ENCODE measurements around the gene ANTXR1. TPM values are rescaled to one million over a fixed set of nuclear protein-coding genes. Genes with fewer than 3 reads are reported as not detected.

Gene ANTXR1
- total and polyA plus RNA-seq, 2 donors (not counting 1 experiment from before 2014, with no cell fraction given) = 44.6 to 101 TPM

DNA sequence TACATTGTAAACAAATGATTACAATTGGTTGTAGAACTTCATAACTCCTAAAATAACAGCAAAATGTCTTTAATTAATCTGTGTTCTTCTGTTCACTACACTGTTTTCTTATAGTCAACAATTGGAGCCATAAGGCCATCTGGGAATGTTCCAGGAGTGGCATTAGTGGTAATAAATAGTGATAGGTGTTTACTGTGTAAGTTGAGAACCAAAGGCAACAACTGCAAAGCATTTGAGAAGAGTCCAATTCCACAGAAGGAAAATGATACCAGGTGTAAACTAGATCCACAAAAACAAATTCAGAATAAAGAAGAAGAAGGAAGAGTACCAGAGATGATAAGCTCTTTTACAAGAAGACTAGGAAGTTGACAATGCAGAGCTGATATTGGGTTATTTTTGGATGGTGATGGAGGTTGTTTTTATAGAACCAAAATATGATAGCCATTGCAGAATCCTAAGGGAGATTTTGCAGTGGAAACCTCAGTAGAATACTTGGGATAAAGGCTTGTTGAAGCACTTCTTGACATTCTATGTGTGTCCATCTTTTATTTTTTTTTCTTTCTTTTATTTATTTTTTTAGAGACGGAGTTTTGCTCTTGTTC lies 52.9 kb downstream of the ANTXR1 start:
- no peaks in the 10 kb centered on the region for H3K27me3 ChIP-seq (ENCODE audit: control insufficient read depth, insufficient read depth, low read length)
- no peak overlapping the region for H3K27ac ChIP-seq (ENCODE audit: insufficient read depth, low read length)
- no peaks in the 10 kb centered on the region for H3K36me3 ChIP-seq (ENCODE audit: control insufficient read depth, insufficient read depth, low read length)
- H3K9ac ChIP-seq (ENCODE audit: insufficient read depth, low read length) = no peak overlapping the region
- H3K4me1 ChIP-seq (ENCODE audit: control insufficient read depth, extremely low read depth, insufficient read depth, low read length) = peaks cover 4% of the 10 kb centered on the region
- no peaks in the 10 kb centered on the region for H3K79me2 ChIP-seq (ENCODE audit: control insufficient read depth, insufficient read depth, low read length)
- no peak overlapping the region for H2AFZ ChIP-seq (ENCODE audit: low read length)
- no peak overlapping the region for H3K4me2 ChIP-seq (ENCODE audit: extremely low read depth, insufficient read depth, low read length)
- no peaks in the 10 kb centered on the region for H4K20me1 ChIP-seq (ENCODE audit: control insufficient read depth, extremely low read depth, insufficient read depth, low read length)
- no peak overlapping the region for H3K4me3 ChIP-seq (replicated peaks in 1 of 4; ENCODE audit: control extremely low read depth in 1 of 4, insufficient read depth in 1 of 4, low read depth in 3 of 4, low read length in 4 of 4)
- DNase-seq (ENCODE audit: low read depth in 2 of 2) = no peak
- TF ChIP-seq, protein P1, sequence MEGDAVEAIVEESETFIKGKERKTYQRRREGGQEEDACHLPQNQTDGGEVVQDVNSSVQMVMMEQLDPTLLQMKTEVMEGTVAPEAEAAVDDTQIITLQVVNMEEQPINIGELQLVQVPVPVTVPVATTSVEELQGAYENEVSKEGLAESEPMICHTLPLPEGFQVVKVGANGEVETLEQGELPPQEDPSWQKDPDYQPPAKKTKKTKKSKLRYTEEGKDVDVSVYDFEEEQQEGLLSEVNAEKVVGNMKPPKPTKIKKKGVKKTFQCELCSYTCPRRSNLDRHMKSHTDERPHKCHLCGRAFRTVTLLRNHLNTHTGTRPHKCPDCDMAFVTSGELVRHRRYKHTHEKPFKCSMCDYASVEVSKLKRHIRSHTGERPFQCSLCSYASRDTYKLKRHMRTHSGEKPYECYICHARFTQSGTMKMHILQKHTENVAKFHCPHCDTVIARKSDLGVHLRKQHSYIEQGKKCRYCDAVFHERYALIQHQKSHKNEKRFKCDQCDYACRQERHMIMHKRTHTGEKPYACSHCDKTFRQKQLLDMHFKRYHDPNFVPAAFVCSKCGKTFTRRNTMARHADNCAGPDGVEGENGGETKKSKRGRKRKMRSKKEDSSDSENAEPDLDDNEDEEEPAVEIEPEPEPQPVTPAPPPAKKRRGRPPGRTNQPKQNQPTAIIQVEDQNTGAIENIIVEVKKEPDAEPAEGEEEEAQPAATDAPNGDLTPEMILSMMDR (conservative IDR thresholded peaks at IDR 0.05 in 1 of 2, IDR thresholded peaks at IDR 0.05 in 1 of 2; ENCODE audit: low read depth in 1 of 2, low read length in 2 of 2) = no peak
- TF ChIP-seq EZH2 (IDR thresholded peaks at IDR 0.05; ENCODE audit: low read length, missing control alignments) = no peak
- no peaks in the 10 kb centered on the region for H3K9me3 ChIP-seq (ENCODE audit: control insufficient read depth, insufficient read depth, low read depth, low read length)

- H3K36me3 ChIP-seq (ENCODE audit: control insufficient read depth, insufficient read depth, low read length) = no peaks in the 10 kb centered on the region
- TF ChIP-seq EZH2 (IDR thresholded peaks at IDR 0.05; ENCODE audit: low read length, missing control alignments) = no peak
- TF ChIP-seq, protein P1 (conservative IDR thresholded peaks at IDR 0.05 in 1 of 2, IDR thresholded peaks at IDR 0.05 in 1 of 2; ENCODE audit: low read depth in 1 of 2, low read length in 2 of 2) = no peak
- H3K4me2 ChIP-seq (ENCODE audit: extremely low read depth, insufficient read depth, low read length) = no peak overlapping the region
- H3K9ac ChIP-seq (ENCODE audit: insufficient read depth, low read length) = no peak overlapping the region
- DNase-seq (ENCODE audit: low read depth in 2 of 2) = no peak
- H2AFZ ChIP-seq (ENCODE audit: low read length) = no peak overlapping the region
- H3K27me3 ChIP-seq (ENCODE audit: control insufficient read depth, insufficient read depth, low read length) = no peaks in the 10 kb centered on the region
- H3K4me3 ChIP-seq (replicated peaks in 1 of 4; ENCODE audit: control extremely low read depth in 1 of 4, insufficient read depth in 1 of 4, low read depth in 3 of 4, low read length in 4 of 4) = no peak overlapping the region
- peaks cover 4% of the 10 kb centered on the region for H3K4me1 ChIP-seq (ENCODE audit: control insufficient read depth, extremely low read depth, insufficient read depth, low read length)
- H4K20me1 ChIP-seq (ENCODE audit: control insufficient read depth, extremely low read depth, insufficient read depth, low read length) = no peaks in the 10 kb centered on the region
- no peaks in the 10 kb centered on the region for H3K79me2 ChIP-seq (ENCODE audit: control insufficient read depth, insufficient read depth, low read length)
- H3K9me3 ChIP-seq (ENCODE audit: control insufficient read depth, insufficient read depth, low read depth, low read length) = no peaks in the 10 kb centered on the region
- no peak overlapping the region for H3K27ac ChIP-seq (ENCODE audit: insufficient read depth, low read length)
Observed at GRCh38 chr2:69067026-69067630, 54.1 kb downstream of the ANTXR1 start.

- no peaks in the 10 kb centered on the region for H3K9me3 ChIP-seq (ENCODE audit: control insufficient read depth, insufficient read depth, low read depth, low read length)
- H3K27me3 ChIP-seq (ENCODE audit: control insufficient read depth, insufficient read depth, low read length) = no peaks in the 10 kb centered on the region
- H3K4me3 ChIP-seq (replicated peaks in 1 of 4; ENCODE audit: control extremely low read depth in 1 of 4, insufficient read depth in 1 of 4, low read depth in 3 of 4, low read length in 4 of 4) = no peak overlapping the region
- H2AFZ ChIP-seq (ENCODE audit: low read length) = no peak overlapping the region
- no peak overlapping the region for H3K9ac ChIP-seq (ENCODE audit: insufficient read depth, low read length)
- DNase-seq (ENCODE audit: low read depth in 2 of 2) = no peak
- H3K4me1 ChIP-seq (ENCODE audit: control insufficient read depth, extremely low read depth, insufficient read depth, low read length) = no peaks in the 10 kb centered on the region
- no peak overlapping the region for H3K27ac ChIP-seq (ENCODE audit: insufficient read depth, low read length)
- H4K20me1 ChIP-seq (ENCODE audit: control insufficient read depth, extremely low read depth, insufficient read depth, low read length) = no peaks in the 10 kb centered on the region
- no peak overlapping the region for H3K4me2 ChIP-seq (ENCODE audit: extremely low read depth, insufficient read depth, low read length)
- no peak for TF ChIP-seq EZH2 (IDR thresholded peaks at IDR 0.05; ENCODE audit: low read length, missing control alignments)
- TF ChIP-seq, protein P1 (conservative IDR thresholded peaks at IDR 0.05 in 1 of 2, IDR thresholded peaks at IDR 0.05 in 1 of 2; ENCODE audit: low read depth in 1 of 2, low read length in 2 of 2) = no peak
- no peaks in the 10 kb centered on the region for H3K36me3 ChIP-seq (ENCODE audit: control insufficient read depth, insufficient read depth, low read length)
- H3K79me2 ChIP-seq (ENCODE audit: control insufficient read depth, insufficient read depth, low read length) = no peaks in the 10 kb centered on the region
Observed at GRCh38 chr2:69067866-69068265, 54.9 kb downstream of the ANTXR1 start.
